Esophagus squamous epithelium (tissue), 5 donors: ENCODE data around the gene PGBD5. TPM values are rescaled to one million over a fixed set of nuclear protein-coding genes. Genes with fewer than 3 reads are reported as not detected.

Source experiments
- DNase-seq: peaks from one replicate; lab custom pipeline; 2025; lab: John Stamatoyannopoulos, UW
- H3K27ac ChIP-seq, 4 donors: fragments of 200-600 bp; sonication (generic); one replicate each; pipeline ENCODE4 v1.5.1; 2016 to 2019; ENCODE audit warnings: mild to moderate bottlenecking in 1 of 4
- H3K27me3 ChIP-seq, 4 donors: fragments of 200-600 bp; sonication (generic); 1 replicate in 3 of 4; 2 replicates in 1 of 4; pipeline versions ENCODE4 v1.5.1 to v1.6.0; 2017 to 2021; ENCODE audit warnings: antibody characterized with exemption in 1 of 4
- H3K36me3 ChIP-seq, 3 donors: fragments of 200-600 bp; sonication (generic); one replicate each; pipeline ENCODE4 v1.5.1; 2016 to 2019
- H3K4me1 ChIP-seq, 3 donors: fragments of 200-600 bp; sonication (generic); one replicate each; pipeline ENCODE4 v1.5.1; 2017 to 2019
- H3K4me3 ChIP-seq, 4 donors: fragments of 200-600 bp; sonication (generic); 1 replicate in 3 of 4; 2 replicates in 1 of 4; pipeline ENCODE4 v1.5.1; 2016 to 2019; ENCODE audit warnings: mild to moderate bottlenecking in 2 of 4, moderate library complexity in 1 of 4
- H3K9me3 ChIP-seq, 3 donors: fragments of 200-600 bp; sonication (generic); one replicate each; pipeline ENCODE4 v1.5.1; 2016 to 2019
- CTCF ChIP-seq, 6 experiments: fragments of 450-650 bp in 4 of 6; fragments of 200-600 bp in 2 of 6; sonication (generic) in 2 of 6; IDR thresholded peaks; one replicate each; pipeline ENCODE4 v1.5.1; 2016 to 2019; ENCODE audit warnings: antibody characterized with exemption in 6 of 6, mild to moderate bottlenecking in 4 of 6, moderate library complexity in 4 of 6
- POLR2A ChIP-seq, 4 donors: fragments of 450-650 bp; IDR thresholded peaks; one replicate each; pipeline ENCODE4 v1.6.1; 2017; ENCODE audit warnings: antibody characterized with exemption in 4 of 4, mild to moderate bottlenecking in 4 of 4, moderate library complexity in 3 of 4
- WGBS, 2 donors: methylation state at CpG; one replicate each; pipeline ENCODE4 v1.1.5; 2018; 5-methylcytosine and 5-hydroxymethylcytosine counted together
- intact Hi-C: fragments of 100-400 bp; cut with DNase I; formaldehyde crosslinking; loops from one replicate; pipeline ENCODE4 v1.15.0; 2022
- total RNA-seq, 4 donors: library from RNA; depleted of rRNA; stranded (reverse); fragments of >200 nt; gene quantifications; one replicate each; pipeline ENCODE4 v1.1.0, GENCODE V29; 2016
- donor health status: DM: yes; HTN: yes; CAD: no.

PGBD5 gene
- total RNA-seq, 4 donors from 2014 or later: under 0.01 to 6.1 (median 3.0) TPM

- Histone ChIP-seq H3K27ac (no peak overlapping the region), H3K9me3 (peaks cover 0 to 19% (median 11%) of the 10 kb centered on the region in 3 donors), H3K27me3 (peaks cover 0 to 7% (median 0%) of the 10 kb centered on the region in 4 donors), H3K4me1 (no peaks in the 10 kb centered on the region), H3K36me3 (no peaks in the 10 kb centered on the region), H3K4me3 (no peak overlapping the region)
- WGBS, 2 donors: 33% methylated on average over 1 of the region's 1 CpG; no CpG with 5 or more reads in 1 of the 2 donors
- TF ChIP-seq CTCF (IDR thresholded peaks at IDR 0.05) (no peak), POLR2A (IDR thresholded peaks at IDR 0.05) (no peak)
- no peak for DNase-seq
- intact Hi-C loops: no loop called here
These were observed 46.2 kb downstream of the PGBD5 start for GRCh38 chr1:230379928-230380327.

GRCh38 chr1:230379462-230379861, 46.7 kb downstream of the PGBD5 start:
- Histone ChIP-seq H3K9me3 (peaks cover 0 to 19% (median 11%) of the 10 kb centered on the region in 3 donors), H3K27ac (no peak overlapping the region), H3K4me3 (no peak overlapping the region), H3K4me1 (no peaks in the 10 kb centered on the region), H3K36me3 (no peaks in the 10 kb centered on the region), H3K27me3 (peaks cover 0 to 7% (median 0%) of the 10 kb centered on the region in 4 donors)
- WGBS, 2 donors: 91 to 93% methylated on average over 3 of the region's 3 CpGs
- no peak for DNase-seq
- TF ChIP-seq CTCF (IDR thresholded peaks at IDR 0.05) (no peak), POLR2A (IDR thresholded peaks at IDR 0.05) (no peak)
- intact Hi-C loops: no loop called here

GRCh38 chr1:230377851-230378250, 48.3 kb downstream of the PGBD5 start:
- no peaks in the 10 kb centered on the region for H3K4me1 ChIP-seq
- H3K4me3 ChIP-seq: no peak overlapping the region
- H3K9me3 ChIP-seq: peaks cover 0 to 19% (median 11%) of the 10 kb centered on the region in 3 donors
- H3K36me3 ChIP-seq: no peaks in the 10 kb centered on the region
- WGBS, 2 donors: 67 to 85% methylated on average over 2 of the region's 2 CpGs
- H3K27ac ChIP-seq: no peak overlapping the region
- DNase-seq: no peak
- H3K27me3 ChIP-seq: peaks cover 0 to 7% (median 0%) of the 10 kb centered on the region in 4 donors
- TF ChIP-seq CTCF (IDR thresholded peaks at IDR 0.05) (no peak), POLR2A (IDR thresholded peaks at IDR 0.05) (no peak)
- intact Hi-C loops: no loop called here

GRCh38 chr1:230377324-230377723, 48.8 kb downstream of the PGBD5 start:
- no peaks in the 10 kb centered on the region for H3K36me3 ChIP-seq
- peaks cover 0 to 7% (median 0%) of the 10 kb centered on the region in 4 donors for H3K27me3 ChIP-seq
- H3K27ac ChIP-seq: no peak overlapping the region
- H3K9me3 ChIP-seq: peaks cover 0 to 19% (median 11%) of the 10 kb centered on the region in 3 donors
- no peak for TF ChIP-seq POLR2A (IDR thresholded peaks at IDR 0.05)
- no peak for TF ChIP-seq CTCF (IDR thresholded peaks at IDR 0.05)
- H3K4me3 ChIP-seq: no peak overlapping the region
- no peak for DNase-seq
- 72 to 88% methylated on average over 8 of the region's 8 CpGs for WGBS, 2 donors
- intact Hi-C loops: no loop called here
- H3K4me1 ChIP-seq: no peaks in the 10 kb centered on the region

GRCh38 chr1:230376296-230376695, 49.8 kb downstream of the PGBD5 start:
- DNase-seq: no peak
- 67 to 86% methylated on average over 3 to 4 of the region's 4 CpGs for WGBS, 2 donors
- H3K9me3 ChIP-seq: peaks cover 0 to 19% (median 11%) of the 10 kb centered on the region in 3 donors
- no peaks in the 10 kb centered on the region for H3K4me1 ChIP-seq
- H3K4me3 ChIP-seq: no peak overlapping the region
- no peak for TF ChIP-seq CTCF (IDR thresholded peaks at IDR 0.05)
- no peak for TF ChIP-seq POLR2A (IDR thresholded peaks at IDR 0.05)
- H3K27ac ChIP-seq: no peak overlapping the region
- peaks cover 0 to 7% (median 0%) of the 10 kb centered on the region in 4 donors for H3K27me3 ChIP-seq
- intact Hi-C loops: no loop called here
- H3K36me3 ChIP-seq: no peaks in the 10 kb centered on the region
